AG20443 (cell line): ENCODE measurements around the gene PPIG.
"Not testable (repeated sequence)": the region's sequence is repeated elsewhere in the genome, so short reads cannot be mapped to it uniquely, and the experiment has no call there.

Experiments
- DNase-seq: peaks from one replicate; pipeline ENCODE4 v3.0.0; 2012; ENCODE audit warnings: low spot score, mixed read lengths

Gene PPIG

DNA sequence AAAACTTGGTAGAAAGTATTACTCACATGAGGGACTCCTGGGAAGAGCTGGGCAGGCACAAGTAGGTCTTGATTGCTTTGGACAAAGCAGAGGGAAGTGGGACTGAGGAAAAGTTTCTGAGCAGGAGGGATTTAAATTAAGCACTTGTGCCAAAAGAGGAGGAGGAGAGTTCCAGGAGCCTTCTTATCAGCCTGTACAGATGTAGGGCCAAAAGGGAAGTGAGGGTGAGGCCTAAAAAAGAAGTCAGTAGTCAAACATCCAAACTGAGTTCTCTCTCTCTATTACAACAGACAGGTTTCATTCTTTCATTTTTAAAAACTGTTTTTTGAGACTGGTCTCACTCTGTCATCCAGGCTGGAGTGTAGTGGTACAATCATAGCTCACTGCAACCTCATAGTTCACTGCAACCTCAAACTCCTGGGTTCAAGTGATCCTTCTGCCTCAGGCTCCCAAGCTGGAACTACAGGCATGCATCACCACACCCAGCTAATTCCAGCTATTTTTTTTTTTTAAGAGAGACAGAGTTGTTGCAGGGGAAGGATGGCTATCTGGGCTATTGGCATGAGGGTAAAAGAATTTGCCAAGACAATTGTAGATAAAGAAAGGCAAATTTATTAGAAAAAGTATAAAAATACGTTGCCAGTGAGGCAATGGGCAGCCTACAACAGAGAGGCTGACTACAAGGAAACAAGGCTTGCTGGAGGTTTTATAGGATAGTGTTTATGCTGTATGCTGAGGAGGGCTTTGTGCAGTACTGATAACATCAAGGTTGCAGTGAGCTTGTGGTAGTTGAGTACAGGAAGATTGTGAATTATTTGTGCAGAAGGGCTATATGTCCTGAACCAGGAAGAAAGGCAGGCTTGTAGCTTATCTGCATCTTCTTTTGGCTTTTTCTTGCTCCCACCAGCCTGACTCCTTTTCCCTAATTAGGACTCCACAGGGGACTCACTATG lies 81.1 kb downstream of the PPIG start:
- DNase-seq, result no peak

DNA sequence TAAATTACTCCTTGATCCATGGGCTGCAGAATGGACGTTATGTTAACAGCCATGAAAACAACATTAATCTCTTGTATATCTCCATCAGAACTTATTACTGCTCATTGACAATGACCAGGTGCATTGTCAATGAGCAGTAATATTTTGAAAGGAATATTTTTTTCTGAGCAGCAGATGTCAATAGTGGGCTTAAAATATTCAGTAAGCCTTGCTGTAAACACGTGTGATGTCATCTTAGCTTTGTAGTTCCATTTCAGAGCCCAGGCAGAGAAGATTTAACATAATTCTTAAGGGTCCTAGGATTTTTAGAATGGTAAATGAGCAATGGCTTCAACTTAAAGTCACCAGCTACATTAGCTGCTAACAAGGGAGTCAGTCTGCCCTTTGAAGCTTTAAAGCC lies 83.4 kb downstream of the PPIG start:
- no peak for DNase-seq

DNA sequence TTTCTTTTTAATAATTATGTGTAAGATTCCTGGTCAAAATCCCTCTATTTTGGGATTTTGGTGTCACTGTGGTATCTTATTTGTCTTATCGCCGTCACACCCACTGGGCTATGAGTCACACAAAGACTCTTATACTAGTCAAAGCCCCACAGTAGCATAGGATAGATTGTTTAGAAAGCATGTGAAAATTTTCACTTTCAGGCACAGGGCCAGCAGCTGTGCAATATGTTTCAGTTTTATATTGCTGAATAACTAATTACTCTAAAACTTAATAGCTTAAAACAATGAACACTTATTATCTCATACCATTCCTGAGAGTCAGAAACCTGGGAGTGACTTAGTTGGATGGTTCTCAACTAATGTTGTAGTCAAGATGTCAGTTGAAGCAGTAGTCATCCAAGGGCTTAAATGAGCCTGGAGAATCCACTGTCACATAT lies 86.1 kb downstream of the PPIG start:
- peak; percentile 28 for DNase-seq

DNA sequence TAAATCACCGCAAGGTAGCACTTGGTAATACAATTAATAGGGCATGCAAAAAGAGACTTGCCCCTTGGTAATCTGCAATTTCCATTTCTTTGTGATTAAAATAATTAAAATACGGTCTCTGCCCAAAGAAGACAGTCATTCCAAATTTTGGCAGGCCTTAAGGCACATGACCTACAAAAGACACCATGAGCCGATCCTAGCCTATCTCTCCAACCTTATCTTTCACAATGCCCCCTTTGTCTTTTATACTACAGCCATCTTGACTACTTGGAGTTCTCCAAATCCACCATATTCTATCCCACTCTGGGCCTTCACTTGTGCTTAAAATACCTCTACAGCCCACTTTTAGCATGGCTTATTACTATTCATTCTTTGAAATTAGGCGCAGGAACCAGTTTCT lies 86.8 kb downstream of the PPIG start:
- no peak for DNase-seq

DNA sequence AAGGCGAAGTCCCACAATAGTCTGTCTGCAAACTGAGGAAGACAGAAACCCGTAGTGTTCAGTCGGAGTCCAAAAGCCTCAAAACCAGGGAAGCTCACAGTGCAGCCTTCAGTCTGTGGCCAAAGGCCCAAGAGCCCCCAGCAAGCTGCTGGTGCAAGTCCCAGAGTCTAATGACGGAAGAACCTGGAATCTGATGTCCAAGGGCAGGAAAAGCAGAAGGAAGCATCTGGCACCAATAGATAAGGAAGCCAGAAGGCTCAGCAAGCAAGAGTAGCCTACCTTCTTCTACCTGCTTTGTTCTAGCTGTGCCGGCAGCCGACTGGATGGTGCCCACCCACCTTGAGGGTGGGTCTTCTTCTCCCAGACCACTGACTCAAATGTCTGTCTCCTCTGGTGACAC lies 88.3 kb downstream of the PPIG start:
- no peak for DNase-seq

DNA sequence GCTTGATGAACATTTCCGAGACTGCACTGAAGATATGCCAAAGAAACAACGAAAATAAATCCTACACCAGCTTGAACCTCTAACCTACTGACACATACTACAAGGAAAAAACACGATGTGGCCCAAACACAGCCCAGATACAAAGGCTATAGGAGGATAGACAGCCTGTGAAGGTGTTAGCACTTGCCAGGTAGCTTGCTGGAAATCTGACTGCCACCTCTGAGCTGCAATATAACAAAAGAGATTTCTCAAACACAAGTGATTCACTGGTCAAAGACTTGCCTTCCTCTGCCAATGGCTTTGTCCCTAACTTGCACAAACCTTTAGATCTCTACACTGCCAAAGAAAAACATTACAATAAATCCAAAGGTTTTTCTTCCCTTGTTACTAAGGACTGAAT lies 89.0 kb downstream of the PPIG start:
- no peak for DNase-seq

DNA sequence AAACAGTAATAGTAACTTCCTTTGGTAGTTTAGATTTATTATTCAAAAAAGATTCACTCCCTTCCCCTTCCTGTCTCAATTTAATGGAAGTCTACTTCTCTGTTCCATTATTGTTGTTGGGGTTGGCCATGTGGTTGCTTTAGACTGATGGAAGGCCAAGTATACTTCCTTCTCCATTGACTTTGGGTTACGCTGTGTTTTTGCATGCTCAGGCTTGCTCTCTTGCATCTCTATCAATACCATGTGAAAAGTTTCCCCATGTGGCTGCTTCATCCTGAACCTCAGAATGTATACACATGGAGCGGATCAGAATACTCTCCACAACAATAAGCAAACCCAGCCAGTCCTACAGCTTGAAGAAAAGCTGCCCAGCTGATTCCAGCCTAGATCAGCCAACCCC lies 89.8 kb downstream of the PPIG start:
- no peak for DNase-seq

DNA sequence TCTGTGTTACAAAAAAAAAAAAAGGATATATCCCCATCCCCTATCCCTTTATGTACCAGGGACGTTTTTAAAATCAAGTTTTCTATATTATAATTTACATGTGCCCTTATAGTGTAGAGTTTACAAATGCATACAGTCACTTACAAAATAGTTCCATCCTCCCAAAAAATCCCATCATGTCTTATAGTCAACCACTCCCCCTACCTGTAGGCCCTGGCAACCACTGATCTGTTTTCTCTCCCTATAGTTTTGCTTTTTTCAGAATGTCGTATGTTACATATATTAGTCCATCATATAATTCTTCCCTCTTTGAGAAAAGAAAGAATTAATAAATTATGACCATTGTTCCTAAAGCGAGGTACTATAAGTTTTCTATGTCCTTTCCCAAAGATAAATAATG lies 92.2 kb downstream of the PPIG start:
- no peak for DNase-seq

DNA sequence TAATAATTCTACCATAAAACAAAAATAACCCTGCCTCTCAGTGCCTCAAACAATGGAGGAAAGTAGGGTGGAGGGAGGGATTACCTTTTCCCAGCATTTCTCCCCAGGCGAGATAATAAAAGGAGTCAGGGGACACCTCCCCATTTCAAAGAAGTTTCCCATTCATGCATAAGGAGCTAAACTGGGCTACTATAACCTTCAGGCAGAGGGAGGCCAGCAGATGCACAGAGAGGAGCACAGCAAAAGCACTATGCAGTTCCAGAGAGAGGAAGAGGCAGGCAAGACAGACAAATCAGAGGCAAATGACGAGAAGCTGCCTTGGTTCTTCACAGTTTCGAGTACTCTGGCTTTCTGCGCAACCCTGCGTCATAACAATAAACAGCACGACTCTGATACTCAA lies 92.7 kb downstream of the PPIG start:
- DNase-seq, result no peak

DNA sequence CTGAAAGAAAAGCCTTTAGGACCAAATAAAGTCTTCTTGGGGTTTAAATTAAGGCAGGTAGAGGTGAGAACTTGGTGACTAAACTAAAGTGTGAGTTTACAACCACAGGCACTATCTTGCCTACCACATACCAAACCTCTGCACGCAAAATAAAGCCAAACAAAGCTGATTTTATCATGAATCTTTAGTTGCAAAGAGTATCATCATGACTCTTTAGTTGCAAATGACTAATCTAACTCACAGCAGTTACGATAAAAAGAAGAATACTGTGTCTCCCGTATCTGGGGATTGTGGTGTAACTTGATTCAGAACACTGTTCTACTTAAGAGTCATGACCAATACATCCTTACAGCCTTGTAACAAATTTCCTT lies 98.9 kb downstream of the PPIG start:
- no peak for DNase-seq

DNA sequence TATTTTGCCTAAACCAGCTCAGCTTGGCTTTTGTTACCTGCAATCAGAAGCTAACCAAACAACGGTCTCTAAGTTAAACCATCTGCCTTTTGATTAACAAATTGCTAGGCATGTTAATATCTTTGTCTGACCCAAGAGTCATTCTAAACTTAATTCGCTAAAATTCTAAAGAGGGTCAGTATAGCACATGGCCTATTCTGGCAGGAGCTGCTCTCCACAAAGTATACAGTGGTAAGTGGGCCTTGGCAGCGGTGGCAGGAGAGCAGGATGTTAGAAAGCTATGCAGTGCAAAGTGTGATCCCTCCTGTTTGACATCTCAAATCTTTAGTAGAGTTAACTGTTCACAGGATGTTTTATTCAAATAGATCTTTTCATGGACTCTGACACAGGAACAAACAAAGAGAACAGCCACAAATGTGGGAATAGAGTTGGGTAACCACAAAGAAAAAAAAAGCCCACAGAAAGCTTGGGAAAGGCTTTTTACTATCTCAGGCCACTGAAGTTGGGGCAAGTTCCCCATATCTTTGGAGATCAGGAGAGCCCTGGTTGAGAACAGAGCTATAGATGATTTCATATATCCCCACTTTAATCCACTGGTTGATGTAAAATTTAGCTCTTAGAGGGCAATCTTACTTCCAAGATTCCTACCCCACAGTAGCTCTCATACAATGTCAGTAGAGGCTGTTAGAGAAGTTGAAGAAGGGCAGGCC lies 99.4 kb downstream of the PPIG start:
- DNase-seq, result no peak

DNA sequence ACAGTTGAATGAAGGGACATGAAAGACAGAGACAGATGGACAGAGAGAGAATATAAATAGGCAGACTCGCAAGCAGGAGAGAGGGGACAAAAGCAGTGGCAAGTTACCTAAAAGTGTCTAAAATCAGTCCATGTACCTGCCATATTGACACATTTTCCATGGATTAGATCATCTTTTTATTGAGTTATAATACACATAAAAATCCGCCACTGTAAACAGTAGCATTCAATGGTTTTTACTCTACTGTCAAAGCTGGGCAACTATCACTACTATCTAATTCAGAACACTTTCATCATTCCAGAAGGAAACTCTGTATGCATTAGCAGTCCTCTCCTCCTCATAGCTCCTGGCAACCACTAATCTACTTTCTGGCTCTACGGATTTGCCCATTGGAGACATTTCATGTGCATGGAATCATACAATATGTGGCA lies 100.0 kb downstream of the PPIG start:
- DNase-seq, result no peak

DNA sequence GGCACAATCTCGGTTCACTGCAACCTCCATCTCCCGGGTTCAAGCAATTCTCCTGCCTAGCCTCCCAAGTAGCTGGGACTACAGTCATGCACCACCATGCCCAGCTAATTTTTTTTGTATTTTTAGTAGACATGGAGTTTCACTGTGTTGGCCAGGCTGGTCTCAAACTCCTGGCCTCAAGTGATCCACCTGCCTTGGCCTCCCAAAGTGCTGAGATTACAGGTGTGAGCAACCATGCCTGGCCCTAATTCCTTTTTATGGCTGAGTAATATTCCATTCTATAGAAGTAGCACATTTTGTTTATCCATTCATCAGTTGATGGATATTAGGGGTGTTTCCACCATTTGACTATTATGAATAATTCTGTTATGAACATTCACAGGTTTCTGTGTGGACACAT lies 100.6 kb downstream of the PPIG start:
- DNase-seq, result not testable (repeated sequence)

DNA sequence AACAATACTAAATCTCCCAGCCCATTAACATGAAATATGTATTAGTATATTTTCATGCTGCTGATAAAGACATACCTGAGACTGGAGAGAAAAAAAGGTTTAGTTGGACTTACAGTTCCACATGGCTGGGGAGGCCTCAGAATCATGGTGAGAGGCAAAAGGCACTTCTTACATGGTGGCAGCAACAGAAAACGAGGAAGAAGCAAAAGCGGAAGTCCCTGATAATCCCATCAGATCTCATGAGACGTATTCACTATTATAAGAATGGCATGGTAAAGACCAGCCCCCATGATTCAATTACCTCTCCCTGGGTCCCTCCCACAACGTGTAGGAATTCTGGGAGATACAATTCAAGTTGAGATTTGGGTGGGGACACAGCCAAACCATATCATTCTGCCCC lies 102.7 kb downstream of the PPIG start:
- DNase-seq, result not testable (repeated sequence)

DNA sequence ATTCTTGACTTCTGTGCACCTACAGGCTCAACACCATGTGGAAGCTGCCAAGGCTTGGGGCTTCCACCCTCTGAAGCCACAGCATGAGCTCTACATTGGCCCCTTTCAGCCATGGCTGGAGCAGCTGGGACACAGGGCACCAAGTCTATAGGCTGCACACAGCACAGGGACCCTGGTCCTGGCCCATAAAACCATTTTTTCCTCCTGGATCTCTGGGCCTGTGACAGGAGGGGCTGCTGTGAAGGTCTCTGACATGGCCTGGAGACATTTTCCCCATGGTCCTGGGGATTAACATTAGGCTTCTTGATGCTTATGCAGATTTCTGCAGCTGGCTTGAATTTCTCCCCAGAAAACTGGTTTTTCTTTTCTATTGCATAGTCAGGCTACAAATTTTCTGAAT lies 103.8 kb downstream of the PPIG start:
- DNase-seq, result not testable (repeated sequence)

DNA sequence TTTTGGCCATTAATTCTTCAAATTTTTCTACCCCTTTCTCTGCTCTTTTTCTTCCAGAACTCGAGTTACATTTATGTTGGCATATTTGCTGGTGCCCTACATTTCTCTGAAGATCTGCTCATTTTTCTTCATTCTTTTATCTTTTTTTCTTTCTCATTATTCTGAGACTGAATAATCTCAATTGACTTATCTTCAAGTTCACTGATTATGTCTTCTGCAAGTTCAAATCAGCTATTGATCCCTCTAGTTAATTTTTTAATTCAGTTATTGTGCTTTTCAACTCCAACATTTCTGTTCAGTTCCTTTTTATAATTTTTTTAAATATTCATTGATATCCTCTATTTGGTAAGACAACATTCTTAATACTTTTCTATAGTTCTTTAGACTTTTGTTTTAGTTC lies 106.8 kb downstream of the PPIG start:
- DNase-seq, result no peak
